ENCODE results near the gene CYCS. TPM values are rescaled to one million over a fixed set of nuclear protein-coding genes. Genes with fewer than 3 reads are reported as not detected.

The CYCS gene
- total RNA-seq, 1 donor from 2014 or later, result 152 TPM

DNA sequence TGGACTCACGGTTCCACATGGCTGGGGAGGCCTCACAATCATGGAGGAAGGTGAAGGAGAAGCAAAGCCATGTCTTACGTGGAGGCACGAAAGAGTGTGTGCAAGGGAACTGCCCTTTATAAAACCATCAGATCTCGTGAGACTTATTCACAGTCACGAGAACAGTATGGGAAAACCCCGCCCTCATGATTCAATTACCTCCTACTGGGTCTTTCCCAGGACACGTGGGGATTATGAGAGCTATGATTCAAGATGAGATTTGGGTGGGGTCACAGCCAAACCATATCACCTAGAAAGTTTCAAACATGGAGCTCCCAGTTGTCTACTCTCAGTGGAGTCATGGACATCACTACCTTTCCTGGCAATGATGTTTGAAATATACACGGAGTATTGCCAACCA is 49.6 kb downstream of the CYCS start:
- intact Hi-C loops (cut with micrococcal nuclease), result no loop called here

DNA sequence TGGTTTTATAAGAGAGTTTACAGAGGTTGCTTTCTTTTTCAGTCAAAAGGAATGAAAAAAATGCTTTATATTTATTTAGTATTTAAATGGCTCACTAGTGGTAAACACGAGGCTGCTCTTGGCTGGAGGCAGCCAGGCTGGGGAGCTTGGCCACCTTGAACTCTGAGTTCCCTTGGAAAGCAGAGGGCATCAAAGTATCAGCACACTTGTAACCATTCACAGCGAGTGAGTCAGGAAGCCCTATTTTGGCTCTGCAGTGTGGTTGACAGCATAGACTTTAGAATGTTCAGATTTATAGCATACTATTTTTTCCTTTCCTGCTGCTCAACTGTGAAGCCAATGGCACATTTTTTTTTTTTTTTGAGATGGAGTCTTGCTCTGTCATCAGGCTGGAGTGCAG is 51.6 kb downstream of the CYCS start:
- intact Hi-C loops (cut with micrococcal nuclease), result loop anchor here (5.0 kb wide), 1 partner anchor 166 kb away; no protein-coding TSS in a partner anchor

Other genes with a start within 250 kb of the CYCS start
- gene OSBPL3, start 145.1 kb downstream of the CYCS start, total RNA-seq, result 104 and 106 TPM in 2 replicates
- not detected in 2 replicates for gene NPVF, start 103.2 kb upstream of the CYCS start, total RNA-seq